OCI-LY7 (cell line): ENCODE measurements around the gene CMTM1.

Source experiments
- EZH2phosphoT487 ChIP-seq: fragments of 200-600 bp; sonication (generic); IDR thresholded peaks from 2 replicates; pipeline ENCODE4 v1.6.1; 2018; ENCODE audit warnings: low read depth, borderline replicate concordance, mild to moderate bottlenecking, mixed run types, antibody characterized with exemption, low read length, moderate library complexity, mixed read lengths
- TF ChIP-seq, protein P1 (sequence below): fragments of 200-600 bp; sonication (generic); conservative IDR thresholded peaks from 2 replicates; pipeline ENCODE4 v1.5.1; 2014; ENCODE audit warnings: mild to moderate bottlenecking, antibody characterized with exemption, low read length, moderate library complexity, mixed read lengths

DNA sequence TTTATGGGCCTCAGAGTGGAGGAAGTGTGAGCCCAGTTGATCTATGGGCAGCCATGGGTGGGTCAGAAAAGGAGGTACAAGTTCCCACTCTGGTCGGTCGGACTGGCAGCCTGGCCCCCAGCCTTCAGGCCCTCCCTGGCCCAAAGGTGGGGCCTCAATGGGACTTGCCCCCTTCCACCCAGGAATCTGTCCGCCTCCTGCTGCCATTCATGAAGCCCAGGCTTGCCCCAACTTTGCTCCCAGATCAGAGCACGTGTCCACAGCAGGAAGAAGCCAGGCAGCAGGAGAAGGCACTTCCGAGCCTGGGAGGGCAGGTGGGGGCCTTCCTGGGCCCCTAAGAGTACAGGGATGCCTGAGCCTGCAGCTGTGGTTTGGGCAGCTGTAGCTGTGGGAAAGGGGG, 35.2 kb downstream of the CMTM1 start:
- TF ChIP-seq EZH2phosphoT487 = no peak
- TF ChIP-seq, protein P1, sequence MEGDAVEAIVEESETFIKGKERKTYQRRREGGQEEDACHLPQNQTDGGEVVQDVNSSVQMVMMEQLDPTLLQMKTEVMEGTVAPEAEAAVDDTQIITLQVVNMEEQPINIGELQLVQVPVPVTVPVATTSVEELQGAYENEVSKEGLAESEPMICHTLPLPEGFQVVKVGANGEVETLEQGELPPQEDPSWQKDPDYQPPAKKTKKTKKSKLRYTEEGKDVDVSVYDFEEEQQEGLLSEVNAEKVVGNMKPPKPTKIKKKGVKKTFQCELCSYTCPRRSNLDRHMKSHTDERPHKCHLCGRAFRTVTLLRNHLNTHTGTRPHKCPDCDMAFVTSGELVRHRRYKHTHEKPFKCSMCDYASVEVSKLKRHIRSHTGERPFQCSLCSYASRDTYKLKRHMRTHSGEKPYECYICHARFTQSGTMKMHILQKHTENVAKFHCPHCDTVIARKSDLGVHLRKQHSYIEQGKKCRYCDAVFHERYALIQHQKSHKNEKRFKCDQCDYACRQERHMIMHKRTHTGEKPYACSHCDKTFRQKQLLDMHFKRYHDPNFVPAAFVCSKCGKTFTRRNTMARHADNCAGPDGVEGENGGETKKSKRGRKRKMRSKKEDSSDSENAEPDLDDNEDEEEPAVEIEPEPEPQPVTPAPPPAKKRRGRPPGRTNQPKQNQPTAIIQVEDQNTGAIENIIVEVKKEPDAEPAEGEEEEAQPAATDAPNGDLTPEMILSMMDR = no peak
